Muscle layer of colon (tissue), 2 donors: Measurements from ENCODE around the gene RRBP1.

Source experiments
- H3K27ac ChIP-seq: one replicate; pipeline ENCODE4 v1.7.0; 2013; ENCODE audit warnings: low read depth, mild to moderate bottlenecking, low read length, moderate library complexity
- H3K27me3 ChIP-seq, 2 donors: one replicate each; pipeline ENCODE4 v1.7.0; 2013; ENCODE audit warnings: low read length in 2 of 2, mild to moderate bottlenecking in 2 of 2; ENCODE audit not compliant: insufficient read depth in 2 of 2, control insufficient read depth in 1 of 2
- H3K36me3 ChIP-seq: one replicate; pipeline ENCODE4 v1.7.0; 2013; ENCODE audit warnings: mild to moderate bottlenecking, low read length; ENCODE audit not compliant: insufficient read depth
- H3K4me1 ChIP-seq: one replicate; pipeline ENCODE4 v1.7.0; 2013; ENCODE audit warnings: mild to moderate bottlenecking, low read length; ENCODE audit not compliant: insufficient read depth
- H3K4me3 ChIP-seq, 2 donors: one replicate each; pipeline ENCODE4 v1.7.0; 2013; ENCODE audit warnings: low read length in 2 of 2, low read depth in 1 of 2, mild to moderate bottlenecking in 1 of 2, moderate library complexity in 1 of 2
- H3K9ac ChIP-seq: one replicate; pipeline ENCODE4 v1.7.0; 2013; ENCODE audit warnings: low read length
- H3K9me3 ChIP-seq: one replicate; pipeline ENCODE4 v1.7.0; 2013; ENCODE audit warnings: mild to moderate bottlenecking, low read length
- donor health status: abdominal sarcoma.
- donor health status: Adenocarcinoma of cecum.

Gene RRBP1, protein sequence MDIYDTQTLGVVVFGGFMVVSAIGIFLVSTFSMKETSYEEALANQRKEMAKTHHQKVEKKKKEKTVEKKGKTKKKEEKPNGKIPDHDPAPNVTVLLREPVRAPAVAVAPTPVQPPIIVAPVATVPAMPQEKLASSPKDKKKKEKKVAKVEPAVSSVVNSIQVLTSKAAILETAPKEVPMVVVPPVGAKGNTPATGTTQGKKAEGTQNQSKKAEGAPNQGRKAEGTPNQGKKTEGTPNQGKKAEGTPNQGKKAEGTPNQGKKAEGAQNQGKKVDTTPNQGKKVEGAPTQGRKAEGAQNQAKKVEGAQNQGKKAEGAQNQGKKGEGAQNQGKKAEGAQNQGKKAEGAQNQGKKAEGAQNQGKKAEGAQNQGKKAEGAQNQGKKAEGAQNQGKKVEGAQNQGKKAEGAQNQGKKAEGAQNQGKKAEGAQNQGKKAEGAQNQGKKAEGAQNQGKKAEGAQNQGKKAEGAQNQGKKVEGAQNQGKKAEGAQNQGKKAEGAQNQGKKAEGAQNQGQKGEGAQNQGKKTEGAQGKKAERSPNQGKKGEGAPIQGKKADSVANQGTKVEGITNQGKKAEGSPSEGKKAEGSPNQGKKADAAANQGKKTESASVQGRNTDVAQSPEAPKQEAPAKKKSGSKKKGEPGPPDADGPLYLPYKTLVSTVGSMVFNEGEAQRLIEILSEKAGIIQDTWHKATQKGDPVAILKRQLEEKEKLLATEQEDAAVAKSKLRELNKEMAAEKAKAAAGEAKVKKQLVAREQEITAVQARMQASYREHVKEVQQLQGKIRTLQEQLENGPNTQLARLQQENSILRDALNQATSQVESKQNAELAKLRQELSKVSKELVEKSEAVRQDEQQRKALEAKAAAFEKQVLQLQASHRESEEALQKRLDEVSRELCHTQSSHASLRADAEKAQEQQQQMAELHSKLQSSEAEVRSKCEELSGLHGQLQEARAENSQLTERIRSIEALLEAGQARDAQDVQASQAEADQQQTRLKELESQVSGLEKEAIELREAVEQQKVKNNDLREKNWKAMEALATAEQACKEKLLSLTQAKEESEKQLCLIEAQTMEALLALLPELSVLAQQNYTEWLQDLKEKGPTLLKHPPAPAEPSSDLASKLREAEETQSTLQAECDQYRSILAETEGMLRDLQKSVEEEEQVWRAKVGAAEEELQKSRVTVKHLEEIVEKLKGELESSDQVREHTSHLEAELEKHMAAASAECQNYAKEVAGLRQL (N-terminal part only)

DNA sequence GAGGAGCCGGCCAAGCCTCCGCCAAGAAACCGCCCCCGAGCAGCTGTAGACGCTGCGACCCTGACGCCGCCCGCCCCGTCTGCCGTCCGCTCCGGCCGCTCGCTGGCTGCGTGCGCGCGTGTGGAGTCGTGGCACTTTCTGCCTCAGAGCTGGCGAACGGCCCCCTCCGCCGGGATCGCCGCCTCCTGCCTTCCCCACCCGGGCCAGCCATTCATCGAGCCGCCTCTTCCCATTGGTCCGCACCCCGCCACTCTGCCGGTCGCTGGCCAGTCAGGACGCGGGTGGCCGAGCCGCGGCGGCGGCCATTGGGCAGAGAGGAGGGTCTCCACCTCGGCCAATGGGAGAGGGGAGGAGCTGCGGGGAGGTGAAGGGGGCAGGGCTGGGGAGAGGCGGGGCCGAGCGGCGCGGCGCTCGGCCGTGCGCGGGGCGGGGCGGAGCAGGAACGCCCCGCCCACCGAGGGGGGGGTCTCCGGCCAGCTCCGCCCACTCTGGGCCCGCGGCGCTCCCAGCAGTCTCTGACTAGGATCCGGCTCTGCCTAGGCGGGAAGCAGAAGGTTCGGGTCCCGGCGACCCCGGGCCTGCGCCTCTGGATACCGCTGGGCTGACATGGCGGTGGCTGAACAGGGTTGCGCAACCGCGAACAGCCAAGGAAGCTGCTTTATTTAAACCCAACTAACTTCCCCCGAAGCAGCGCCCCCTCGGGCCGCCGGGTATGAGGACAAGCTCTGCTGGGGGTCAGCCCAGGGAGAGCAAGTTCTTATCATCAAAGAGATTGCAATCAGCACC is at the start of gene RRBP1:
RRBP1 (minus strand) TSS at position 140 of the 786 bp plus-strand sequence. CDS start 21,735 bp downstream, outside the sequence.
- no peak within 1 kb of the TSS for H3K9ac ChIP-seq
- H3K4me1 ChIP-seq: peaks cover 20% of the 10 kb centered on the region
- peak within 1 kb of the TSS; percentile 87 for H3K27ac ChIP-seq
- H3K27me3 ChIP-seq: no peaks in the 10 kb centered on the region
- H3K4me3 ChIP-seq: peak within 1 kb of the TSS; percentile 60 to 65
- no peaks in the 10 kb centered on the region for H3K36me3 ChIP-seq
- no peaks in the 10 kb centered on the region for H3K9me3 ChIP-seq

DNA sequence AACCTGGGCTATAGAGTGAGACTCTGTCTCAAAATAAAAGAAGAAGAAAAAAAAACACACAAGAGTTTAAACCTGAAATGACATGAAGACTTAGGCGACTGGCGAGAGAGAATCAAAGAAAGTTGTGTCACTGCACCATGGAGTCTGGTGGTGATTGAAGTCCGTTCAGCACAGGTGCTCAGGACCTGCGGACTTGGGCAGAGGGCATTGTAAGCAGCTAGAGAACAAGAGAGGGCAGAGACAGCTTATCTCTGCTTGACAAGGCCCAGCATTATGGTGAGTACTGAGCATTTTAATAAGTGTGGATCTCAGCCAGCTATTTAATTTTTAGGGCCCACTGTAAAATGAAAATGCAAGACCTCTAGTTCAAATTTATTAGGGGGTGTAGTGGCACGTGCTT is 49.2 kb upstream of the RRBP1 start:
- no peaks in the 10 kb centered on the region for H3K4me1 ChIP-seq
- H3K4me3 ChIP-seq: no peak overlapping the region

DNA sequence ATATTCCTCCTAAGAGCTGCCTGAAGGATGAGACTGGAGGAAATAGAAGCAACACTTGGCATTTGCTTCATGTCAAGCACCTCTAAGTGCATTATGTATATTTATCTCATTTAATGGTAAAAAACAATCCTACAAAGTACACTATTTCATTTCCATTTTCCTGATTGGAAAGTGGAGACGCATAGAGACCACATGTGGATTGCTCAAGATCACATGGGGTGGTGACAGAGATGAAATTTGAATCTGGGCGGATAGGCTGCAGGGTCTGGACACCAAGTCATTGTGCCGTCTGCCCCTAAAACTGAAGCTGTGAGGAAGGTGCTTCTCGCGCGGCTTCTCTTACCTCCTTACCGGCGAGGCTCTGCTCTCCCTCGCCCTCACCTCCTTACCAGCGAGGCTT is 48.0 kb upstream of the RRBP1 start:
- Histone ChIP-seq H3K4me3 (no peak overlapping the region), H3K36me3 (no peaks in the 10 kb centered on the region), H3K4me1 (no peaks in the 10 kb centered on the region), H3K9ac (no peak overlapping the region), H3K9me3 (no peaks in the 10 kb centered on the region), H3K27me3 (no peaks in the 10 kb centered on the region), H3K27ac (no peak overlapping the region)

More for the DNA sequence above, 49.2 kb upstream of the RRBP1 start:
- Histone ChIP-seq H3K27ac (no peak overlapping the region), H3K27me3 (no peaks in the 10 kb centered on the region), H3K9me3 (no peaks in the 10 kb centered on the region), H3K9ac (no peak overlapping the region), H3K36me3 (no peaks in the 10 kb centered on the region)

DNA sequence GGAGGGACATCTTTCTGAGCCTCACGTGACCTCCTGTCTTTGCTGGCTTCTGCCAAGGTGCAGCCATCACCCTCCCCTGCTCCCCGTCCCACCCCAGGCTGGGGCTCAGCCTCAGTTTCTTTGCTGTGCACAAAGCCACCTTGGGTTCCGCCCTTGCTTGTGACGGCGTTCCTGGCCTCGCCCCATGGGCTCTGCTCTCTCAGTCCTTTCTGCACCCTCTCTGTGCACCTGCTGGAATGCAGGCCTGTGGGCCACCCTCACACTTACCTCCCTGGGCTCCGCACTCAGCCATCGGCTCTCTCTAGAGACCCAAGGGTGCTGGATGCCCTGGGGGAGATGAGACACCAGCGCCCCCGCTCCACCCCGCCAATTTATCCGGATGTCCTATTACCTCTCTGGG is 46.0 kb upstream of the RRBP1 start:
- Histone ChIP-seq H3K4me1 (no peaks in the 10 kb centered on the region), H3K9ac (no peak overlapping the region), H3K36me3 (no peaks in the 10 kb centered on the region), H3K9me3 (no peaks in the 10 kb centered on the region), H3K27ac (no peak overlapping the region), H3K4me3 (no peak overlapping the region), H3K27me3 (no peaks in the 10 kb centered on the region)

DNA sequence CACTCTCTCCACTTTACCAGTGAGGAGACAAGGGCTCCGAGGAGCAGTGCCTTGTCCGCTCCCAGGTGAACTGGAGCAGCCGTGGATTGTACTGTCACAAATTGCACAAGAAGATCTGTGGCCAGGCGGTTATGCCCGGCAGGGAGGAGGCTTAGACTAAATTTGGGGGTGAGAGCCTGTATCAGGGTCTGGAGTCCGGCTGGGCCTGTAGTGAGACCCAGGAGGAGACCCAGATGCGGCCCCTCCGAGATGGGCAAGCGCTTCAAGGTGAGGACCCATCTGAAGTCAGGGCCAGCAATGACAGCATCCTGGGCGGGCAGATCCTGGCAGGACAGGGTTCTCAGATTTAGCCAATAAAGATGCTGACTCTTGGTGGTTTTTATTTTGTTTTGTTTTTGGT is 45.3 kb upstream of the RRBP1 start:
- no peaks in the 10 kb centered on the region for H3K36me3 ChIP-seq
- no peak overlapping the region for H3K27ac ChIP-seq
- H3K4me3 ChIP-seq: no peak overlapping the region
- no peaks in the 10 kb centered on the region for H3K9me3 ChIP-seq
- no peak overlapping the region for H3K9ac ChIP-seq
- no peaks in the 10 kb centered on the region for H3K4me1 ChIP-seq
- no peaks in the 10 kb centered on the region for H3K27me3 ChIP-seq

DNA sequence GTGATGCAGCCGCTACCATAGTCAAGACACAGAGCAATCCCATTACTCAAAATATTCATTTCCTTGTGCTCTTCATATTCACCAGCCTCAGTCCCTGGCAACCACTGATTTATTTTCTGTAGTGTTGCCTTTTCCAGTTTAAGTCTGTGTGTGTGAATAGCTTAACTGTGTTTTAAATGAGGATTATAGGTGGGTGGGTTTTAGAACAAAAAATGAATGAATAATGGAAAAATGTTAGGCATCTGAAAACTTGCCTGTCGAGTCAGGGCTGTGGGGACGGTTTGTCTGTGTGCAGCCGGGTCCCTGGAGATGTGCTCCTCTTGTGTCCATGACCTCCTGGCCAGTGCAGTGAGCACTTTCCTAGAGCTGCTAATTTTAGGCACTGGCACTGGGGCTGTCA is 44.9 kb upstream of the RRBP1 start:
- Histone ChIP-seq H3K36me3 (no peaks in the 10 kb centered on the region), H3K27ac (no peak overlapping the region), H3K27me3 (no peaks in the 10 kb centered on the region), H3K9me3 (no peaks in the 10 kb centered on the region), H3K4me3 (no peak overlapping the region), H3K9ac (no peak overlapping the region), H3K4me1 (no peaks in the 10 kb centered on the region)

DNA sequence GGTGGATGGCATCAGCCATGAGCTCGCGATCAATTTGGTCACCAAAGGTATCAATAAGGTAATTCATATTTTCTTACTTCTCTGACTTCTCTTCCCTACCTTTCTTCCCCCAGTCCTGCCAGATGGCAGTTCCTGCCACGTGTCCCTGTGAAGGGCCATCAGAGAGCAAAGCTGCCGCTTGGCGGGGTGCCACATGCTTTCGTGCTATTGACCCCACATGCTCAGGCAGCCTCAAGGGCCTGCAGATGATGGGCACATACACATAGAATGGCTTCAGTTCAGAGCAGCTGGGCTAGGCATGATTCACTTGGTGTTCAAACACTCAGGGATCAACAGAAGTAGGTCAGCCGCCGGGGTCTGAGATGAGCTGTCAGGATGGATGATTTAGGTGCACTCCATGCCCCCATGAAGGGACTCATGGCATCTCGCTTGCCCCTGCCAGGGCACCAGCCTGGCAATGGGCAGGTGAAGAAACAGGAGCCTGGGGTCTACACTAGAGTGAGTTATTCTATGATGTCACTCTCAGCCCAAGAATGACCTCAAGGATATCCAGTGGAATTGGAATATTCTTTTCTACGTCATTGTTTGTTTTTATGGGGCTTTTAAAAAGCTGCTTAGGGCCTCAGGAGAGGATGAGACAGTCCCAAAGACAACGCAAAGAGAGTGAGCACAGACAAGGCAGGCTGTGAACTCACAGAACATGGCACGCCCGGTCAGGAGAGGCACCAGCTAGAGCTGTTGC is 43.2 kb upstream of the RRBP1 start:
- no peak overlapping the region for H3K4me3 ChIP-seq

DNA sequence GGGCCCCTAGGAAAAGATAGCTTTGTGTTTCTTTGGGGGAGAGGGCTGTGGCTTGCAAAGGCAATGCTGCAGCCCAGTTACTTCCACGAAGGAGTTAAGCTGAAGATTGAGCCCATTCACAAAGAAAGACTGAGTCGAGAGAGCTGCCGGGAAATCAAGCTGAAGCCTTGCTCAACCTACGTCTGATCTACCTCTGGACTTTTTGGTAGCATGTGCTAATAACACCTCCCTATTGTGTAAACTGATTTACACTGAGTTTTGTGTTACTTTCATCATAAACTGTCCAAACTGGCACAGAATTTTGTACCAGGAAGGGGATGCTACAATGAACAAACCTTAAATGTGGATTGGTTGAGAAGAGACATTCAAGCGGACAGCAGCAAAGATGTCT is 41.3 kb upstream of the RRBP1 start:
- Histone ChIP-seq H3K4me1 (no peaks in the 10 kb centered on the region), H3K27ac (no peak overlapping the region), H3K27me3 (no peaks in the 10 kb centered on the region), H3K36me3 (no peaks in the 10 kb centered on the region), H3K9ac (no peak overlapping the region), H3K9me3 (no peaks in the 10 kb centered on the region), H3K4me3 (no peak overlapping the region)

More for the DNA sequence above, 43.2 kb upstream of the RRBP1 start:
- no peaks in the 10 kb centered on the region for H3K9me3 ChIP-seq
- no peaks in the 10 kb centered on the region for H3K4me1 ChIP-seq
- H3K9ac ChIP-seq: no peak overlapping the region
- no peaks in the 10 kb centered on the region for H3K36me3 ChIP-seq
- H3K27me3 ChIP-seq: no peaks in the 10 kb centered on the region
- no peak overlapping the region for H3K27ac ChIP-seq

DNA sequence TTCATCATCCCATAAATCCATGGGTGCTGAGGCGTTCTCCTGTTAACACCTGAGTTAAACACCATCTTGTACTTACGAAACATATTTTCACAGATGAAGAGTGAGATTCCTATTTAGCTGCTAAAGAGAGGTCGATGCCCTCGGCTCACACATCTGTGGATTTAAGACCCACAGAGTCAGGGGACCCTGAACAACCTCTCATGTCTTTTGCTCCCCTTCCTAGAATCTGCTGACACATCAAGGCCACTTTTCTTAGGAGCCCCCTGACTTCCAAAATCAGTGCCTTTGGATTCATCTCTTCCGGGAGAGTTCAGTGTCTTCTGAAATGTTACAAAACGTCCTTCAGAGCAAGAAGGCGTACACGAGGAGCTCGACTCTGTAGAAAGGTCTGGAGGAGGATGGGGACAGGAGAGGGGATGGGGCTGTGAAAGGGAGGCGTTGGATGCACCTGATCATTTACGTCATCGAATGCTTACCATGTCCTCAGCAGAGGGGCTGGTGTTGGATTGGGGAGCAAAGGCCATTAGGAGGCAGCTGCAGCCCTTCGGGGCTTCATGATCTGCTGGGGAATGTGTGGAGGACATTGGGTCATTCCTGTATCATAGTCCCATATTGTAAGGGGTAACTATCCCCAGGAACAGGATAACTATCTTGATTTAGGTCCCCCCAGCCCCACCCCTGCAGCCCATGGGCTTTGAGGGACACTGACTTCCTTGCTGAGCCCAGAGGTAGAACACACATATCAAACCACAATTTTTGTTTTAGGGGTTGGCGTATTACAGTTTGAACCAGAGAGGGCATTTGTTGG is 40.7 kb upstream of the RRBP1 start:
- Histone ChIP-seq H3K9ac (no peak overlapping the region), H3K27ac (no peak overlapping the region), H3K36me3 (no peaks in the 10 kb centered on the region), H3K4me1 (no peaks in the 10 kb centered on the region), H3K27me3 (no peaks in the 10 kb centered on the region), H3K9me3 (no peaks in the 10 kb centered on the region), H3K4me3 (no peak overlapping the region)
